Heart right ventricle (tissue), 16 donors: Measurements from ENCODE around the gene NEU1. TPM values are rescaled to one million over a fixed set of nuclear protein-coding genes. Genes with fewer than 3 reads are reported as not detected.

Experiments used
- ATAC-seq, 8 donors: fragments of 200-7000 bp; cut with Tn5 transposase; one replicate each; pipeline ENCODE4 v1.9.1; 2020; ENCODE audit warnings: mild to moderate bottlenecking in 8 of 8, moderate library complexity in 8 of 8, moderate number of reproducible peaks in 1 of 8
- DNase-seq, 2 donors: peaks; one replicate each; pipeline ENCODE4 v3.0.0-alpha.2; 2020
- H3K27ac ChIP-seq, 10 donors: fragments of 200-600 bp; sonication (generic) in 2 of 10; one replicate each; pipeline versions ENCODE4 v1.5.0 to v1.8.0; 2020 to 2022; ENCODE audit warnings: mild to moderate bottlenecking in 3 of 10
- H3K27me3 ChIP-seq, 7 donors: fragments of 200-600 bp; one replicate each; pipeline ENCODE4 v1.8.0; 2021 to 2022; ENCODE audit warnings: mild to moderate bottlenecking in 2 of 7
- H3K36me3 ChIP-seq, 9 donors: fragments of 200-600 bp; sonication (generic) in 1 of 9; one replicate each; pipeline versions ENCODE4 v1.5.0 to v1.8.0; 2020 to 2022; ENCODE audit warnings: mild to moderate bottlenecking in 2 of 9
- H3K4me1 ChIP-seq, 9 donors: fragments of 200-600 bp; sonication (generic) in 1 of 9; one replicate each; pipeline versions ENCODE4 v1.5.0 to v1.8.0; 2020 to 2022; ENCODE audit warnings: mild to moderate bottlenecking in 4 of 9
- H3K4me3 ChIP-seq, 10 donors: fragments of 200-600 bp; sonication (generic) in 2 of 10; one replicate each; pipeline versions ENCODE4 v1.5.0 to v1.8.0; 2020 to 2022; ENCODE audit warnings: mild to moderate bottlenecking in 7 of 10, moderate library complexity in 2 of 10
- H3K9me3 ChIP-seq, 11 donors: fragments of 200-600 bp in 10 of 11; sonication (generic) in 2 of 11; one replicate each; pipeline versions ENCODE4 v1.5.0 to v1.8.0; 2013 to 2022; ENCODE audit warnings: mild to moderate bottlenecking in 2 of 11, control low read depth in 1 of 11, moderate library complexity in 1 of 11
- CTCF ChIP-seq, 9 donors: fragments of 200-600 bp; sonication (generic) in 2 of 9; IDR thresholded peaks; one replicate each; pipeline versions ENCODE4 v1.5.0 to v1.8.0; 2021 to 2022; ENCODE audit warnings: antibody characterized with exemption in 9 of 9, mild to moderate bottlenecking in 5 of 9, moderate library complexity in 1 of 9
- WGBS, 2 donors: extraction: QIAGEN DNeasy Blood & Tissue Kit; methylation state at CpG; one replicate each; pipeline ENCODE4 v1.1.7; 2013; ENCODE audit warnings: inconsistent platforms in 1 of 2; 5-methylcytosine and 5-hydroxymethylcytosine counted together
- intact Hi-C, 10 donors: fragments of 100-400 bp; cut with DNase I; formaldehyde crosslinking; loops; one replicate each; pipeline versions ENCODE4 v1.11.1 to v1.14.2; 2022
- polyA plus RNA-seq, 2 donors: library from polyadenylated mRNA; stranded (reverse); fragments of 200-250 nt; gene quantifications; one replicate each; pipeline ENCODE4 v1.2.3, GENCODE V29; 2013
- total RNA-seq, 10 donors: library from RNA; stranded (reverse); fragmentation: NEBNext Ultra II Directional in 3 of 10; extraction: Animal tissue kit (Norgen Biotek cat#: 25700) in 3 of 10; gene quantifications; one replicate each; pipeline versions ENCODE4 v1.2.1 to v1.2.4, GENCODE V29; 2021 to 2023
- donor health status: Arrhythmogenic right ventricular cardiomyopathy.
- donor health status: ischemic (EF 13 %, LVEDD 7.1; RV severe dilation, severe dysfunction).
- donor health status: healthy with polysubstance abuse.
- donor health status: DM: no; HTN: yes; CAD: no.
- donor health status: DM: no; HTN: no; CAD: no.
- donor health status: ischemic (EF 25% LVEDD 6.9; RV normal size, moderate dysfunction).
- donor health status: ischemic (EF 25% LVEDD 5.7; RV mildly dilated, moderate dysfunction).
- donor health status: healthy.
- donor health status: DM: yes; HTN: yes; CAD: no.
- donor health status: Ischemic cardiomyopathy.
- donor health status: ischemic (EF 35%, LVEDD 5.7; RV mildly dilated, moderate dysfunction).
- donor health status: nonischemic (EF 11% LVEDD 7.7; RV severe dilation, severe dysfunction).
- donor health status: DM: yes; HTN: yes; CAD: no.
- donor health status: PGD.
- donor health status: ischemic (EF 29% LVEDD 5.4; RV normal size, mild dysfunction).
- donor health status: nonischemic (EF 23%, LVEDD 6.1; RV moderate dilation, normal function).

Gene NEU1
- total and polyA plus RNA-seq, 12 donors, result 15.7 to 48.0 (median 22.3) TPM

GRCh38 chr6:31880616-31881015, 18.0 kb upstream of the NEU1 start:
- no peak for DNase-seq

GRCh38 chr6:31879901-31880300, 17.3 kb upstream of the NEU1 start:
- Histone ChIP-seq H3K36me3 (peaks cover 0 to 56% (median 43%) of the 10 kb centered on the region in 9 donors), H3K4me3 (no peak overlapping the region), H3K4me1 (no peaks in the 10 kb centered on the region), H3K27ac (no peak overlapping the region), H3K9me3 (no peaks in the 10 kb centered on the region), H3K27me3 (no peaks in the 10 kb centered on the region)
- 72 to 79% methylated on average over 10 of the region's 10 CpGs for WGBS, 2 donors
- DNase-seq (no peak), ATAC-seq (no peak)
- intact Hi-C loops, result no loop called here
- TF ChIP-seq CTCF (IDR thresholded peaks at IDR 0.05), result no peak

More at GRCh38 chr6:31880616-31881015, 18.0 kb upstream of the NEU1 start:
- 90 to 92% methylated on average over 10 of the region's 10 CpGs for WGBS, 2 donors
- no peaks in the 10 kb centered on the region for H3K4me1 ChIP-seq
- intact Hi-C loops, result no loop called here
- H3K27me3 ChIP-seq, result no peaks in the 10 kb centered on the region
- no peaks in the 10 kb centered on the region for H3K9me3 ChIP-seq
- H3K4me3 ChIP-seq, result no peak overlapping the region
- peaks cover 0 to 63% (median 50%) of the 10 kb centered on the region in 9 donors for H3K36me3 ChIP-seq
- no peak for TF ChIP-seq CTCF (IDR thresholded peaks at IDR 0.05)
- ATAC-seq, result no peak
- H3K27ac ChIP-seq, result no peak overlapping the region

- ATAC-seq (no peak), DNase-seq (no peak)
- no peaks in the 10 kb centered on the region for H3K4me1 ChIP-seq
- no peaks in the 10 kb centered on the region for H3K27me3 ChIP-seq
- intact Hi-C loops, result no loop called here
- no peak overlapping the region for H3K4me3 ChIP-seq
- WGBS, 2 donors, result 81 to 88% methylated on average over 13 of the region's 13 CpGs
- H3K27ac ChIP-seq, result no peak overlapping the region
- no peak for TF ChIP-seq CTCF (IDR thresholded peaks at IDR 0.05)
- peaks cover 0 to 48% (median 39%) of the 10 kb centered on the region in 9 donors for H3K36me3 ChIP-seq
- H3K9me3 ChIP-seq, result no peaks in the 10 kb centered on the region
Measured at GRCh38 chr6:31879143-31879542, 16.5 kb upstream of the NEU1 start.

- TF ChIP-seq CTCF (IDR thresholded peaks at IDR 0.05), result no peak
- ATAC-seq (no peak), DNase-seq (no peak)
- Histone ChIP-seq H3K27ac (no peak within 1 kb of the TSS), H3K4me3 (no peak within 1 kb of the TSS), H3K36me3 (peaks cover 0 to 44% (median 38%) of the 10 kb centered on the region in 9 donors), H3K9me3 (no peaks in the 10 kb centered on the region), H3K27me3 (no peaks in the 10 kb centered on the region), H3K4me1 (no peaks in the 10 kb centered on the region)
- intact Hi-C loops, result no loop called here
- 53 to 64% methylated on average over 18 of the region's 18 CpGs for WGBS, 2 donors
Measured at GRCh38 chr6:31878726-31879125, 16.1 kb upstream of the NEU1 start, which contains the start of gene SLC44A4. Gene SLC44A4, minus strand, starts transcription at chr6:31878997. Its CDS starts 17 bp downstream, at chr6:31878980.
